Fibroblast of lung (primary cell): Measurements from ENCODE around the gene DBET. TPM values are rescaled to one million over a fixed set of nuclear protein-coding genes. Genes with fewer than 3 reads are reported as not detected.
"Not testable (repeated sequence)": the region's sequence is repeated elsewhere in the genome, so short reads cannot be mapped to it uniquely, and the experiment has no call there.

Experiments
- DNase-seq, 2 donors: peaks; one replicate each; pipeline versions ENCODE4 v3.0.0 to v3.0.0-alpha.2; 2010; ENCODE audit warnings: low read depth in 2 of 2
- H2AFZ ChIP-seq: 2 replicates; pipeline ENCODE4 v1.5.1; 2012; ENCODE audit warnings: low read length, control low read depth, inconsistent platforms
- H3K27ac ChIP-seq: 2 replicates; pipeline ENCODE4 v1.5.1; 2011; ENCODE audit warnings: low read length, control low read depth; ENCODE audit not compliant: insufficient read depth
- H3K27me3 ChIP-seq: 2 replicates; pipeline ENCODE4 v1.5.1; 2011; ENCODE audit warnings: mild to moderate bottlenecking, low read length; ENCODE audit not compliant: control insufficient read depth, insufficient read depth
- H3K36me3 ChIP-seq: 2 replicates; pipeline ENCODE4 v1.5.1; 2011; ENCODE audit warnings: low read length; ENCODE audit not compliant: control insufficient read depth, insufficient read depth
- H3K4me1 ChIP-seq: 2 replicates; pipeline ENCODE4 v1.5.1; 2011; ENCODE audit warnings: low read length; ENCODE audit not compliant: control insufficient read depth, insufficient read depth; ENCODE audit errors: extremely low read depth
- H3K4me2 ChIP-seq: 2 replicates; pipeline ENCODE4 v1.5.1; 2011; ENCODE audit warnings: low read length, control low read depth; ENCODE audit not compliant: insufficient read depth; ENCODE audit errors: extremely low read depth
- H3K4me3 ChIP-seq, 4 experiments: fragments of 200-600 bp in 1 of 4; sonication (generic) in 1 of 4; replicated peaks in 1 of 4; 2 replicates each; pipeline ENCODE4 v1.5.1; 2011 to 2016; ENCODE audit warnings: low read length in 4 of 4, low read depth in 3 of 4, mild to moderate bottlenecking in 3 of 4, control low read depth in 2 of 4, inconsistent platforms in 1 of 4, mixed read lengths in 1 of 4; ENCODE audit not compliant: insufficient read depth in 1 of 4; ENCODE audit errors: control extremely low read depth in 1 of 4
- H3K79me2 ChIP-seq: 2 replicates; pipeline ENCODE4 v1.5.1; 2012; ENCODE audit warnings: mild to moderate bottlenecking, low read length, inconsistent platforms; ENCODE audit not compliant: control insufficient read depth, insufficient read depth
- H3K9ac ChIP-seq: 2 replicates; pipeline ENCODE4 v1.5.1; 2011; ENCODE audit warnings: mild to moderate bottlenecking, low read length, control low read depth; ENCODE audit not compliant: insufficient read depth
- H3K9me3 ChIP-seq: 2 replicates; pipeline ENCODE4 v1.5.1; 2012; ENCODE audit warnings: low read depth, low read length; ENCODE audit not compliant: control insufficient read depth, insufficient read depth
- H4K20me1 ChIP-seq: 2 replicates; pipeline ENCODE4 v1.5.1; 2011; ENCODE audit warnings: low read length; ENCODE audit not compliant: control insufficient read depth, insufficient read depth; ENCODE audit errors: extremely low read depth
- EZH2 ChIP-seq: IDR thresholded peaks from 2 replicates; pipeline ENCODE4 v1.5.1; 2012; ENCODE audit warnings: low read length, control low read depth, mild to moderate bottlenecking; ENCODE audit errors: missing control alignments
- polyA plus RNA-seq, 2 donors: library from polyadenylated mRNA; depleted of rRNA in 1 of 2; stranded (reverse) in 1 of 2; unstranded in 1 of 2; fragments of >200 nt; gene quantifications; 2 replicates each; pipeline ENCODE4 v1.2.1, GENCODE V29; 2011 to 2012; ENCODE audit warnings: missing spikeins in 1 of 2
- total RNA-seq: library from RNA; depleted of rRNA; stranded (reverse); fragments of >200 nt; gene quantifications from 2 replicates; pipeline ENCODE4 v1.2.1, GENCODE V29; 2014
- TF ChIP-seq, protein P1 (sequence below), 2 donors: IDR thresholded peaks in 1 of 2; conservative IDR thresholded peaks in 1 of 2; 1 replicate in 1 of 2; 2 replicates in 1 of 2; pipeline ENCODE4 v1.5.1; 2011 to 2012; ENCODE audit warnings: low read length in 2 of 2, control low read depth in 1 of 2, inconsistent platforms in 1 of 2, low read depth in 1 of 2, mild to moderate bottlenecking in 1 of 2

Gene DBET
- total and polyA plus RNA-seq, 2 donors (not counting 1 experiment from before 2014, with no cell fraction given) = not detected

DNA sequence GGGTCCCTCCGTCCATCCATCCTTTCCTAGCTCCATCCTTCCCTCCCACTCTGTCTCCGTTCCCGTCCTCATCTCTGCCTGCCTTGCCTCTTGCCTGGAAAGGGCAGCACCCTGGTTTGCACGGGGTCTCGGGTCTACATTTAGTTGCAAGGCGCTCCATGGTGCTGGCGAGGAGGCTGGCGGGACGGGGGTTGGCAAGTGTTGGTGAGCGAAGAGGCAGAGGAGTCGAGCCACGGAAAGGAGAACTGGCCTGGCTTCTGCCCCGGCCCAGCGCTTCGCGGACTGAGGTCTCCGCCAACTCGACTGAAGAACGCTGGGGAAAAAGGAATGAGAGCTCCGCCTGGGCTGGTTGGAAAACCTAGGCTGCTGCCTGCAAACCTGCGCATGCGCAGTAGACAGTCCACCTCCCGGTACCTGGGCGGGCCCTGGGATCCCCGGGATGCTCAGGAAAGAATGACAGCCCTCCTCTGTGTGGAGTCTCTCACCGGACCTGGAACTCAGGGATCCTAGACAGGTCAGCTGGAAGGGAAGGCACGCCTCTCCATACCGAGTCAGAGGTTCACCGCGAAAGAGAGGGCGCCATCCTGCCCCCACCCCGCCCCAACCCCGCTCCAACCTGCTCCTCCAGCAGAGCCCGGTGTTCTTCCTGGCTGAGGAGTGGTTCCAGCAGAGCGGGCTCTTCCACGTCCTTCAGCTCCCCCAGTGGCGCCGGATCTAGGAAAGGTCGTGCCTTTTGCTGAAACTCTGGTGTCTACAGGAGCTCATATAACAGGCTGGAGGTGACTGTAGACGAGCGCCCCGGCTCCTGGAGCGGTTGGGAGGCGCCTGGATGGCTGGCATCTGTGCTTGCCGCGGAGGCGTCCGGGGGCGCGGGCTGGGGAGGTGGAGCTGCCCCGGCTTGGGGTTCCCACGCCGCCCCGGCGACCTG is 43.2 kb upstream of the DBET start:
- H2AFZ ChIP-seq = no peak overlapping the region
- DNase-seq = peak; percentile 14 to 27
- peaks cover 40% of the 10 kb centered on the region for H3K27me3 ChIP-seq

DNA sequence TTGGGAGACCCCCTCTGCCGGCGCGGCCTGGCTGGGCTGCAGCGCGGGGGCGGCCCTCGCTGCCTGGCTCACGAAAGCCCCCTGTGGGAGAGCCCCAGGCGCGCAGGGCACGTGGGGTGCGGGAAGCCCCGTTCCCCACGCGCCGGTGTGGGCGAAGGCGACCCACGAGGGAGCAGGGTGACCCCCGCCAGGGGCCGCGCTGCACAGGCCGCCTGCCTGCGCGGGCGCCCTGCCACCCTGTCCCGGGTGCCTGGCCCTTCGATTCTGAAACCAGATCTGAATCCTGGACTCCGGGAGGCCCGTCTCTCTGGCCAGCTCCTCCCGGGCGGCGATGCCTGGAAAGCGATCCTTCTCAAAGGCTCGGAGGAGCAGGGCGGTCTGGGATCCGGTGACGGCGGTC is 42.3 kb upstream of the DBET start:
- not testable (repeated sequence) for H3K4me2 ChIP-seq, H3K36me3 ChIP-seq, H4K20me1 ChIP-seq, H3K79me2 ChIP-seq, DNase-seq, H3K4me3 ChIP-seq, H3K27ac ChIP-seq, H3K9ac ChIP-seq, H3K9me3 ChIP-seq, H2AFZ ChIP-seq, H3K4me1 ChIP-seq
- H3K27me3 ChIP-seq = peaks cover 33% of the 10 kb centered on the region

More for the DNA sequence above, 43.2 kb upstream of the DBET start:
- H3K9ac ChIP-seq = no peak overlapping the region
- no peaks in the 10 kb centered on the region for H3K9me3 ChIP-seq
- no peaks in the 10 kb centered on the region for H3K4me1 ChIP-seq
- no peak overlapping the region for H3K4me2 ChIP-seq
- H3K79me2 ChIP-seq = no peaks in the 10 kb centered on the region
- no peak overlapping the region for H3K4me3 ChIP-seq
- no peak overlapping the region for H3K27ac ChIP-seq
- no peaks in the 10 kb centered on the region for H3K36me3 ChIP-seq
- H4K20me1 ChIP-seq = no peaks in the 10 kb centered on the region
- TF ChIP-seq EZH2 = peak; percentile 76
- TF ChIP-seq, protein P1, sequence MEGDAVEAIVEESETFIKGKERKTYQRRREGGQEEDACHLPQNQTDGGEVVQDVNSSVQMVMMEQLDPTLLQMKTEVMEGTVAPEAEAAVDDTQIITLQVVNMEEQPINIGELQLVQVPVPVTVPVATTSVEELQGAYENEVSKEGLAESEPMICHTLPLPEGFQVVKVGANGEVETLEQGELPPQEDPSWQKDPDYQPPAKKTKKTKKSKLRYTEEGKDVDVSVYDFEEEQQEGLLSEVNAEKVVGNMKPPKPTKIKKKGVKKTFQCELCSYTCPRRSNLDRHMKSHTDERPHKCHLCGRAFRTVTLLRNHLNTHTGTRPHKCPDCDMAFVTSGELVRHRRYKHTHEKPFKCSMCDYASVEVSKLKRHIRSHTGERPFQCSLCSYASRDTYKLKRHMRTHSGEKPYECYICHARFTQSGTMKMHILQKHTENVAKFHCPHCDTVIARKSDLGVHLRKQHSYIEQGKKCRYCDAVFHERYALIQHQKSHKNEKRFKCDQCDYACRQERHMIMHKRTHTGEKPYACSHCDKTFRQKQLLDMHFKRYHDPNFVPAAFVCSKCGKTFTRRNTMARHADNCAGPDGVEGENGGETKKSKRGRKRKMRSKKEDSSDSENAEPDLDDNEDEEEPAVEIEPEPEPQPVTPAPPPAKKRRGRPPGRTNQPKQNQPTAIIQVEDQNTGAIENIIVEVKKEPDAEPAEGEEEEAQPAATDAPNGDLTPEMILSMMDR (conservative IDR thresholded peaks at IDR 0.05 in 1 of 2, IDR thresholded peaks at IDR 0.05 in 1 of 2; ENCODE audit: low read depth in 1 of 2, low read length in 2 of 2) = no peak

DNA sequence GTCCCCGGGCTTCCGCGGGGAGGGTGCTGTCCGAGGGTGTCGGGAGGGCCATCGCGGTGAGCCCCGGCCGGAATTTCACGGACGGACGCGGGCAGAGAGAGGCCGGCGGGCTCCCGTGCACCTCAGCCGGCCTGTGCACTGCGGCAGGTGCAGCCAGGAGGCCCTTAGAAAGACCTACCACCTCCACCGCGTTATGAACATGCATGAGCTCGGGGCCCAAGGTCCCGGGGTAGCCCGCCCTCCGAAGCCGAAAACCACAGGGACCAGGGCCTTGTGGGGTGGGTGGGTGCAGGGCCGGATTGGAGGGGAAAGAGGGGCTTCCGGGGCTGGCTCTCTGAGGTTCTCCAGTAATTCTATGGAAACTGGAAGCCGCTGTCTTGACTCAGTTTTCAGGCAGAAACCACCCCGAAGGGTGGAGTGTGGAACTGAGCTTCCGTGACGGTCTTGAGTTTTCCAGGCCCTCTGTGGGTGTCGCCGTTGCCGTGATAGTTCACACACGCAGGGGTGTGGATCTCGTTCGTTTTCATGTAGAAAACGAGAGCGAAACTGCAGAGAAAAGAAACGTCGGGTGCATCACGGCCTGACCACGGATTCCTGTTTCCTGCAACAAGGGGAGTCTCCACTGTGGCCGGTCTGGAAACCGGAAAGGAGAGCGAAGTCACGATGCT is 41.6 kb upstream of the DBET start:
- H2AFZ ChIP-seq, H3K36me3 ChIP-seq, H3K27ac ChIP-seq, H3K79me2 ChIP-seq, H4K20me1 ChIP-seq, H3K4me3 ChIP-seq, DNase-seq, H3K4me2 ChIP-seq, H3K9me3 ChIP-seq, H3K9ac ChIP-seq, H3K4me1 ChIP-seq: not testable (repeated sequence)
- peaks cover 25% of the 10 kb centered on the region for H3K27me3 ChIP-seq

DNA sequence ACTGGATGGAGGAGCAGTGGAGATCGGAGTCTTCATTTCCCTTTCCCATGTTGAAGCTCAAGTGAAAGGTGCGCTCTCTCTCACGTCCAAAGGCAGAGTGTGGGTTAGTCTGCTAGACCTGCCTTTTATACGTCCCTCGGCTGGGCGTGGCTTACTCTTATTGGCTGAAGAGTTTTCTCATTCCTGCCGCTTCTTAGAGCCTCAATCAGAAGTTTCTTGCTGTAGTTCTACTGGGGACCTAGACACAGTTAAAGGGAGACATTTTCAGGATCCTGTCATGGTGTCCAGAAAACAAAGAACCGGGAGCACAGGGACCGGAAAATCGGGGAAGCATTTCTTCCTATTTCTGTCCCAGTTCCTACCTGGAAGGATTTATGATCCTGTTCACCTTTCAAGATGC is 37.1 kb upstream of the DBET start, which contains the start of gene FRG2:
TSS of gene FRG2 (minus strand) at position 101 of the 400 bp plus-strand sequence. CDS start at position 49, 52 bp downstream.
- H3K79me2 ChIP-seq, H3K9ac ChIP-seq, H3K4me3 ChIP-seq, H2AFZ ChIP-seq, H3K4me1 ChIP-seq, H3K4me2 ChIP-seq, H3K9me3 ChIP-seq, H4K20me1 ChIP-seq, H3K27ac ChIP-seq, H3K36me3 ChIP-seq, DNase-seq, H3K27me3 ChIP-seq: not testable (repeated sequence)

DNA sequence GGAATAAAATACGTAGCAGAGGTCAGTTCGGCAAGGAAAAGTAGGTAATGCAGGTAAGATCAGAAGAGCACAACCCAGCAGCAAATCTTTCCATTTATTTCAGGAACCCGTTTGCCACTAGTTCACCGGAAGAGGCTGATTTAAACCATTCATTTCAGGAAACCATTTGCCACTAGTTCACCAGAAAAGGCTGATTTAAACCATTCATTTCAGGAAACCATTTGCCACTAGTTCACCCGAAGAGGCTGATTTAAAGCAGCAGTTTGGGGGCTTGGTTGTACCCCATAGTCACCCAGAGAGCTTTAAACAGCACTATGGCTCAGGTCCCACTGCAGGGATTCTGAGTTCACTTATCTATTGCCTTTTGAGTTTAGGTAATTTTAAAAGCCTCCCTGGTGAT is 33.0 kb upstream of the DBET start:
- H3K9ac ChIP-seq, DNase-seq, H4K20me1 ChIP-seq, H3K4me1 ChIP-seq, H2AFZ ChIP-seq, H3K27me3 ChIP-seq, H3K9me3 ChIP-seq, H3K4me2 ChIP-seq, H3K27ac ChIP-seq, H3K36me3 ChIP-seq, H3K79me2 ChIP-seq, H3K4me3 ChIP-seq: not testable (repeated sequence)
